Germinal center (tissue), 1 donor: ENCODE measurements around the gene MTCH1.
"Not testable (repeated sequence)": the region's sequence is repeated elsewhere in the genome, so short reads cannot be mapped to it uniquely, and the experiment has no call there.

Experiments used
- DNase-seq: peaks from one replicate; pipeline ENCODE4 v3.0.0; 2012; ENCODE audit warnings: mixed read lengths, low spot score

The MTCH1 gene

GRCh38 chr6:36954262-36954931 lies 31.6 kb downstream of the MTCH1 start, which contains the start of gene PI16:
TSS of gene PI16 (plus strand) at chr6:36954738. CDS start at chr6:36954761, 23 bp downstream.
- DNase-seq, result no peak

- no peak for DNase-seq
These were observed 32.1 kb downstream of the MTCH1 start for GRCh38 chr6:36953931-36954261.

GRCh38 chr6:36949636-36950035 lies 36.4 kb downstream of the MTCH1 start:
- DNase-seq, result no peak

- DNase-seq, result not testable (repeated sequence)
These were observed 36.9 kb downstream of the MTCH1 start for GRCh38 chr6:36949076-36949475.

- no peak for DNase-seq
These were observed 38.2 kb downstream of the MTCH1 start for GRCh38 chr6:36947570-36948351.

GRCh38 chr6:36946526-36946925 lies 39.5 kb downstream of the MTCH1 start:
- no peak for DNase-seq

GRCh38 chr6:36945301-36945700 lies 40.7 kb downstream of the MTCH1 start:
- no peak for DNase-seq

- DNase-seq, result no peak
These were observed 41.3 kb downstream of the MTCH1 start for GRCh38 chr6:36944650-36945049.

- DNase-seq, result not testable (repeated sequence)
These were observed 43.7 kb downstream of the MTCH1 start for GRCh38 chr6:36942329-36942728.

- DNase-seq, result not testable (repeated sequence)
These were observed 44.4 kb downstream of the MTCH1 start for GRCh38 chr6:36941561-36941960.

GRCh38 chr6:36940027-36940426 lies 46.0 kb downstream of the MTCH1 start:
- DNase-seq, result no peak

GRCh38 chr6:36939005-36939404 lies 47.0 kb downstream of the MTCH1 start:
- DNase-seq, result not testable (repeated sequence)

- no peak for DNase-seq
These were observed 47.5 kb downstream of the MTCH1 start for GRCh38 chr6:36938536-36938935.

- DNase-seq, result no peak
These were observed 48.1 kb downstream of the MTCH1 start for GRCh38 chr6:36937896-36938295.

GRCh38 chr6:36936824-36937223 lies 49.2 kb downstream of the MTCH1 start:
- no peak for DNase-seq

- DNase-seq, result no peak
These were observed 51.1 kb downstream of the MTCH1 start for GRCh38 chr6:36934901-36935300.

- no peak for DNase-seq
These were observed 52.5 kb downstream of the MTCH1 start for GRCh38 chr6:36933519-36933918.

GRCh38 chr6:36933102-36933501 lies 52.9 kb downstream of the MTCH1 start:
- DNase-seq, result no peak

- DNase-seq, result no peak
These were observed 55.5 kb downstream of the MTCH1 start for GRCh38 chr6:36930483-36930882.

GRCh38 chr6:36929607-36930006 lies 56.4 kb downstream of the MTCH1 start:
- no peak for DNase-seq

GRCh38 chr6:36929152-36929551 lies 56.8 kb downstream of the MTCH1 start:
- DNase-seq, result no peak

- no peak for DNase-seq
These were observed 57.5 kb downstream of the MTCH1 start for GRCh38 chr6:36928547-36928918.

GRCh38 chr6:36927691-36928546 lies 58.1 kb downstream of the MTCH1 start:
- no peak for DNase-seq
